Activated naive CD4-positive, alpha-beta T cell treated with anti-CD3 and anti-CD28 coated beads, Interleukin-2, amount 50 U/mL, for 72 hours (primary cell): Measurements from ENCODE around the gene GCNT1. TPM values are rescaled to one million over a fixed set of nuclear protein-coding genes. Genes with fewer than 3 reads are reported as not detected.
"Not testable (repeated sequence)": the region's sequence is repeated elsewhere in the genome, so short reads cannot be mapped to it uniquely, and the experiment has no call there.

Experiments used
- ATAC-seq, 2 donors: fragments of 150-1000 bp; cut with Tn5 transposase; 2 replicates each; pipeline ENCODE4 v1.10.0; 2021; ENCODE audit warnings: mild to moderate bottlenecking in 2 of 2, moderate library complexity in 2 of 2
- DNase-seq, 2 donors: peaks; one replicate each; pipeline ENCODE4 v3.0.0; 2021 to 2022; ENCODE audit warnings: low spot score in 2 of 2
- H3K27ac Mint-ChIP-seq, 2 donors: one replicate each; pipeline ENCODE4 v1.8.0; 2022; ENCODE audit warnings: mild to moderate bottlenecking in 2 of 2, mixed read lengths in 2 of 2
- H3K36me3 Mint-ChIP-seq, 2 donors: one replicate each; pipeline ENCODE4 v1.8.0; 2022; ENCODE audit warnings: mixed read lengths in 2 of 2
- H3K9me3 Mint-ChIP-seq, 2 donors: one replicate each; pipeline ENCODE4 v1.8.0; 2022; ENCODE audit warnings: mixed read lengths in 2 of 2
- total RNA-seq, 2 donors: library from RNA; stranded (reverse); gene quantifications; one replicate each; pipeline ENCODE4 v1.2.3, GENCODE V29; 2022

The GCNT1 gene
- total RNA-seq, 2 donors from 2014 or later = 3.8 to 4.8 TPM

GRCh38 chr9:76463211-76463610 lies 4.2 kb downstream of the GCNT1 start:
- ATAC-seq (no peak), DNase-seq (no peak)
- H3K9me3 Mint-ChIP-seq = no peaks in the 10 kb centered on the region
- no peak overlapping the region for H3K27ac Mint-ChIP-seq
- H3K36me3 Mint-ChIP-seq = peaks cover 0 to 5% of the 10 kb centered on the region in 2 donors

- no peak for ATAC-seq
- Mint-ChIP-seq H3K27ac (no peak overlapping the region), H3K36me3 (peaks cover 0 to 5% of the 10 kb centered on the region in 2 donors), H3K9me3 (no peaks in the 10 kb centered on the region)
- no peak for DNase-seq
These were observed 5.7 kb downstream of the GCNT1 start for GRCh38 chr9:76464706-76465105.

DNA sequence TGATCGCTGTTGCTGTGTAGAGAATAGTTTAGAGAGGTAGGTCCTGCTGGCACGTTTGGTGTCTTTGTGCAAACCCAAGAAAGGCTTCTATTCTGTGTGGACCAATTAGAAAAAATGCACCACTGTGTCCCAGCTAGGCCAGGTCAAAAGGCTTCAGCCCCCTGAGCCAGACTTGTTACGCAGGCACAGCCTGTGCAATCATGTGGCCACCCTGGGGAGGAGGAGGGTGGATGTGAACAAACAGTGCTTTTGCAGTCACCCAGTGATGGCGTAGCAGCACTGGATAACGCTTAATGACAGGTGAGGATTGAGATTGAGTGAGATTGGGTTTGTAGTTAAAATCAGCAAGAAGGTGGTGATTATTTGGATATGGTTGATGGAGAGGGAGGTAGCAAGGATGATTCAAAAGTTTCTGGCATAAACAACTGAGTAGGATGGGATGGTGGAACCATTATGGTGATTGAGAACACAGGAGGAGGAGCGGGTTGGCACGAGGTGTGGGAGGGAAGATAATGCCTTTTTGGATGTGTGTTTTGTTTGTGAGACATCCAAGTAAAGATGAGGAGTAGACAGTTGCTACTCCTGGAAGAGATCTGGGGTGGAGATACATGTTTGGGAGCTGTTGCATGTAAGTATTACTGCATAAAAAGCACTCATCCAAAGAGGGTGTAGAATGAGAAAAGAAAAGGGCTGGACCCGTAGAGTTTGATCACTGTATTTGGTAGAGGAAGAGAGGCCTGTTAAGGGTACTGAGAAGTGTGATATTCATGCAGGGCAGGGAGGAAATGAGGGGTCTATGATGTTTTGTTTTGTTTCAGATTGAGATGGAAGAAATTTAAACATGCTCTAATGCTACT lies 6.7 kb downstream of the GCNT1 start:
- H3K27ac Mint-ChIP-seq = peak overlapping the region; percentile 6 to 11
- H3K36me3 Mint-ChIP-seq = no peaks in the 10 kb centered on the region
- DNase-seq (no peak), ATAC-seq (no peak)
- H3K9me3 Mint-ChIP-seq = no peaks in the 10 kb centered on the region

GRCh38 chr9:76466299-76466605 lies 7.3 kb downstream of the GCNT1 start:
- H3K36me3 Mint-ChIP-seq = no peaks in the 10 kb centered on the region
- ATAC-seq = no peak
- no peaks in the 10 kb centered on the region for H3K9me3 Mint-ChIP-seq

DNA sequence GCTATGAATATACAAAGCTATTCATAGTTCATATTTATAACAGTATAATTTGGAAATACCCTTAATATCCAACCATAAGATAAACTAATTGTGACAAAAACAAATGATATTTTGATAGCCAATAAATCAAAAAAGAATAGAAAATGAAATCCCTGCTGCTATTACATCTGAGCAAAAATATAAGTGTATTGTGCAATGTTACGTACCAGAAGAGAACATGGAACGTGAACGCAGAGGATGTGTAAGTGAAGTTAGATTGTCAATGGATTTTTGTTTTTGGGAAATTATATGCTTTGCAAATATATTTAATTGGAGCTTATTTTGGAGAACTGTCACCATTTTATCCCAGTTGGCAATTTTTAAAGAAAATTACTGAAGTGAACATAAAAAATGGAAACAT lies 15.4 kb downstream of the GCNT1 start:
- Mint-ChIP-seq H3K9me3 (peaks cover 5 to 10% of the 10 kb centered on the region in 2 donors), H3K36me3 (peaks cover 11 to 21% of the 10 kb centered on the region in 2 donors), H3K27ac (no peak overlapping the region)
- no peak for DNase-seq
- no peak for ATAC-seq

More at GRCh38 chr9:76466299-76466605, 7.3 kb downstream of the GCNT1 start:
- no peak overlapping the region for H3K27ac Mint-ChIP-seq
- DNase-seq = no peak

- peaks cover 5 to 10% of the 10 kb centered on the region in 2 donors for H3K9me3 Mint-ChIP-seq
- DNase-seq (no peak), ATAC-seq (no peak)
- peak overlapping the region in 1 of 2 donors; percentile 7 for H3K27ac Mint-ChIP-seq
- H3K36me3 Mint-ChIP-seq = peaks cover 11 to 21% of the 10 kb centered on the region in 2 donors
These were observed 16.7 kb downstream of the GCNT1 start for GRCh38 chr9:76475686-76476085.

DNA sequence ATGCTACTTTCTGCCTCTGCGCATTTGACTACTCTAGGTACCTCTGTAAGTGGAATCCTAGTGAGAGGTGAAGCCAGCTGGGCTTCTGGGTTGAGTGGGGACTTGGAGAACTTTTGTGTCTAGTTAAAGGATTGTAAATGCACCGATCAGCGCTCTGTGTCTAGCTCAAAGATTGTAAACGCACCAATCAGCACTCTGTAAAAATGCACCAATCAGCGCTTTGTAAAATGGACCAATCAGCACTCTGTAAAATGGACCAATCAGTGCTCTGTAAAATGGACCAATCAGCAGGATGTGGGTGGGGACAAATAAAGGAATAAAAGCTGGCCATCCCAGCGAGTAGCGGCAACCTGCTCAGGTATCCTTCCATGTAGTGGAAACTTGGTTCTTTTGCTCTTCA lies 18.8 kb downstream of the GCNT1 start:
- Mint-ChIP-seq H3K36me3 (peaks cover 11 to 21% of the 10 kb centered on the region in 2 donors), H3K9me3 (peaks cover 5 to 10% of the 10 kb centered on the region in 2 donors)
- not testable (repeated sequence) for DNase-seq, ATAC-seq, H3K27ac Mint-ChIP-seq

DNA sequence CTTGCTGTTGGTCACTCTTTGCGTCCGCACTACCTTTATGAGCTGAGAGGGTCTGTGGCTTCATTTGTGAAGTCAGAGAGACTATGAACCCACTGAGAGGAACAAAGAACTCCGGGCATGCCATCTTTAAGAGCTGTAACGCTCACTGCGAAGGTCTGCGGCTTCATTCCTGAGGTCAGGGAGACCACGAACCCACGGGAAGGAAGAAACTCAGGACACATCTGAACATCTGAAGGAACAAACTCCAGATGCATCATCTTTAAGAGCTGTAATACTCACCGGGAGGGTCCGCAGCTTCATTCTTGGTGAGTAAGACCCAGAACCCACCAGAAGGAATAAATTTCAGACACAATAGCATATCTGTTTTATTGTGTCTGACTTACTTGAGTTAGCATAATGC lies 19.2 kb downstream of the GCNT1 start:
- no peak overlapping the region for H3K27ac Mint-ChIP-seq
- peaks cover 11 to 21% of the 10 kb centered on the region in 2 donors for H3K36me3 Mint-ChIP-seq
- DNase-seq (no peak), ATAC-seq (no peak)
- peaks cover 5 to 10% of the 10 kb centered on the region in 2 donors for H3K9me3 Mint-ChIP-seq

DNA sequence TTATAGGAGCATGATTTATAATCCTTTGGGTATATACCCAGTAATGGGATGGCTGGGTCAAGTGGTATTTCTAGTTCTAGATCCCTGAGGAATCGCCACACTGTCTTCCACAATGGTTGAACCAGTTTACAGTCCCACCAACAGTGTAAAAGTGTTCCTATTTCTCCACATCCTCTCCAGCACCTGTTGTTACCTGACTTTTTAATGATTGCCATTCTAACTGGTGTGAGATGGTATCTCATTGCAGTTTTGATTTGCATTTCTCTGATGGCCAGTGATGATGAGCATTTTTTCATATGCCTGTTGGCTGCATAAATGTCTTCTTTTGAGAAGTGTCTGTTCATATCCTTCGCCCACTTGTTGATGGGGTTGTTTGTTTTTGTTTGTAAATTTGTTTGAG lies 20.4 kb downstream of the GCNT1 start:
- H3K27ac Mint-ChIP-seq, ATAC-seq, DNase-seq: not testable (repeated sequence)
- peaks cover 11 to 21% of the 10 kb centered on the region in 2 donors for H3K36me3 Mint-ChIP-seq
- peaks cover 5 to 10% of the 10 kb centered on the region in 2 donors for H3K9me3 Mint-ChIP-seq

- H3K9me3 Mint-ChIP-seq = peaks cover 0 to 7% of the 10 kb centered on the region in 2 donors
- ATAC-seq (no peak), DNase-seq (no peak)
- H3K36me3 Mint-ChIP-seq = peaks cover 6 to 8% of the 10 kb centered on the region in 2 donors
- H3K27ac Mint-ChIP-seq = no peak overlapping the region
These were observed 27.2 kb downstream of the GCNT1 start for GRCh38 chr9:76486151-76486550.

- Mint-ChIP-seq H3K9me3 (peaks cover 0 to 9% of the 10 kb centered on the region in 2 donors), H3K36me3 (peaks cover 6 to 8% of the 10 kb centered on the region in 2 donors), H3K27ac (no peak overlapping the region)
- ATAC-seq (no peak), DNase-seq (no peak)
These were observed 31.4 kb downstream of the GCNT1 start for GRCh38 chr9:76490249-76490990.

GRCh38 chr9:76491056-76491455 lies 32.1 kb downstream of the GCNT1 start:
- peaks cover 0 to 11% of the 10 kb centered on the region in 2 donors for H3K9me3 Mint-ChIP-seq
- H3K36me3 Mint-ChIP-seq, DNase-seq, H3K27ac Mint-ChIP-seq, ATAC-seq: not testable (repeated sequence)

- not testable (repeated sequence) for H3K27ac Mint-ChIP-seq, H3K36me3 Mint-ChIP-seq, ATAC-seq, DNase-seq
- H3K9me3 Mint-ChIP-seq = peaks cover 0 to 11% of the 10 kb centered on the region in 2 donors
These were observed 34.5 kb downstream of the GCNT1 start for GRCh38 chr9:76493496-76493895.

DNA sequence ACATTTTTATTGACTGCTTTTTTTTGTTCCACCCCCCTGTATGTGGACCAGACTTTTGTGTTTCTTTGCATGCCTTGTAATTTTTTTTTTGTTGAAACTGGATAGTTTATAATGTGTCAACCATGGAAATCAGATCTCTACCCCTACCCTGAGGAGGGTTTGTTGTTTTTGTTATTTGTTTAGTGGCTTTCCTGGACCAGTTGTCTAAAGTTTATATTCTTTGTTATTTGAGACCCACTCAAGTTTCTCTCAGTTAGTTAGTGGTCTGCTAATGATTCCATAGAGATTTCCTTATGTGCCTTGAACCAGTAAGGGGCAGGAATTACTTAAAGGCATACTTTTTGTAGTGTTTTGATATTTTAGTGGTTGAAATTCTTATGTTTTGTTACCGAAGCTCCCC lies 41.1 kb downstream of the GCNT1 start:
- DNase-seq (no peak), ATAC-seq (no peak)
- no peak overlapping the region for H3K27ac Mint-ChIP-seq
- peaks cover 6 to 7% of the 10 kb centered on the region in 2 donors for H3K36me3 Mint-ChIP-seq
- peaks cover 0 to 4% of the 10 kb centered on the region in 2 donors for H3K9me3 Mint-ChIP-seq

DNA sequence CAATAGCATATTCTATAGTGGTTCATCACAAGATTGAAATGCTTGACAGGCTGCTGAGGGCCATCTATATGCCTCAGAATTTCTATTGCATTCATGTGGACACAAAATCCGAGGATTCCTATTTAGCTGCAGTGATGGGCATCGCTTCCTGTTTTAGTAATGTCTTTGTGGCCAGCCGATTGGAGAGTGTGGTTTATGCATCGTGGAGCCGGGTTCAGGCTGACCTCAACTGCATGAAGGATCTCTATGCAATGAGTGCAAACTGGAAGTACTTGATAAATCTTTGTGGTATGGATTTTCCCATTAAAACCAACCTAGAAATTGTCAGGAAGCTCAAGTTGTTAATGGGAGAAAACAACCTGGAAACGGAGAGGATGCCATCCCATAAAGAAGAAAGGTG lies 43.8 kb downstream of the GCNT1 start:
- Mint-ChIP-seq H3K9me3 (no peaks in the 10 kb centered on the region), H3K36me3 (peaks cover 6 to 7% of the 10 kb centered on the region in 2 donors), H3K27ac (no peak overlapping the region)
- no peak for DNase-seq
- ATAC-seq = no peak

GRCh38 chr9:76510041-76510440 lies 51.1 kb downstream of the GCNT1 start:
- H3K9me3 Mint-ChIP-seq = peaks cover 0 to 4% of the 10 kb centered on the region in 2 donors
- no peaks in the 10 kb centered on the region for H3K36me3 Mint-ChIP-seq
- no peak for ATAC-seq
- H3K27ac Mint-ChIP-seq = no peak overlapping the region
- no peak for DNase-seq

DNA sequence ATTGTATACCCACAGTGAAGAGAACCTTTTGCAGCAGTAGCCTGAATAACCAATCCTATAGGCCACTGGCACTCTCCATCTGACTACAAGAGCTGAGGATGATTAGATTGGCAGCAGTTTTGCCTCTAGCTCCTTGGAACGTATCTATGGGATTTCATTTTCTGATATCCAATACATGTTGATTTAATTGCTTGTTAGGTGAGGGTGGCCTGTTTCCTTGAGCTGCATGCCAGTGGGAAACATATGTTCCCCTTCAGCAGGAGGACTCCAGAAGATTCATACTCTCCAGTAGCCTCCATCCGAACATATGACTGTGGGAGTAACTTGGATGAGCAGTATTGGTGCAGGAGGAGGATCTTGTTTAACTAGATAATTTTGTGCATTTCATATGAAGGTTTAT lies 51.5 kb downstream of the GCNT1 start:
- Mint-ChIP-seq H3K27ac (no peak overlapping the region), H3K36me3 (no peaks in the 10 kb centered on the region), H3K9me3 (peaks cover 0 to 4% of the 10 kb centered on the region in 2 donors)
- no peak for ATAC-seq
- no peak for DNase-seq
